ENCODE results near the gene KLHL24. TPM values are rescaled to one million over a fixed set of nuclear protein-coding genes. Genes with fewer than 3 reads are reported as not detected.

The KLHL24 gene
- total RNA-seq, 4 donors from 2014 or later = 163 to 320 (median 214) TPM

GRCh38 chr3:183654727-183655126, 19.3 kb downstream of the KLHL24 start:
- Histone ChIP-seq H3K36me3 (peaks cover 22 to 51% of the 10 kb centered on the region in 2 donors), H3K4me3 (replicated peaks in 1 of 3) (no peak overlapping the region), H3K4me1 (no peaks in the 10 kb centered on the region), H3K27me3 (no peaks in the 10 kb centered on the region), H3K27ac (no peak overlapping the region), H3K9me3 (no peaks in the 10 kb centered on the region)
- no peak for DNase-seq
- intact Hi-C loops (cut with DNase I) = no loop called here
- WGBS, 2 donors = 96 to 100% methylated on average over 1 of the region's 1 CpG
- TF ChIP-seq POLR2A (IDR thresholded peaks at IDR 0.05) (no peak), CTCF (IDR thresholded peaks at IDR 0.05) (no peak)

GRCh38 chr3:183662099-183662498, 26.7 kb downstream of the KLHL24 start:
- Histone ChIP-seq H3K9me3 (no peaks in the 10 kb centered on the region), H3K4me1 (peaks cover 7 to 17% of the 10 kb centered on the region in 2 donors), H3K36me3 (peaks cover 13 to 40% of the 10 kb centered on the region in 2 donors), H3K27ac (no peak overlapping the region), H3K27me3 (no peaks in the 10 kb centered on the region), H3K4me3 (replicated peaks in 1 of 3) (no peak overlapping the region)
- intact Hi-C loops (cut with DNase I) = no loop called here
- 22 to 87% methylated on average over 3 of the region's 3 CpGs for WGBS, 2 donors
- TF ChIP-seq POLR2A (IDR thresholded peaks at IDR 0.05) (no peak), CTCF (IDR thresholded peaks at IDR 0.05) (no peak)
- no peak for DNase-seq

- Histone ChIP-seq H3K4me1 (peaks cover 7 to 17% of the 10 kb centered on the region in 2 donors), H3K27ac (no peak overlapping the region), H3K4me3 (replicated peaks in 1 of 3) (no peak overlapping the region), H3K9me3 (no peaks in the 10 kb centered on the region), H3K27me3 (no peaks in the 10 kb centered on the region), H3K36me3 (peaks cover 28 to 46% of the 10 kb centered on the region in 2 donors)
- no peak for DNase-seq
- TF ChIP-seq CTCF (IDR thresholded peaks at IDR 0.05) (no peak), POLR2A (IDR thresholded peaks at IDR 0.05) (no peak)
- intact Hi-C loops (cut with DNase I) = no loop called here
- 91 to 94% methylated on average over 3 of the region's 3 CpGs for WGBS, 2 donors
Measured at GRCh38 chr3:183664913-183665381, 29.5 kb downstream of the KLHL24 start.

- Histone ChIP-seq H3K27ac (no peak overlapping the region), H3K27me3 (no peaks in the 10 kb centered on the region), H3K9me3 (no peaks in the 10 kb centered on the region), H3K4me1 (no peaks in the 10 kb centered on the region), H3K4me3 (replicated peaks in 1 of 3) (no peak overlapping the region), H3K36me3 (peaks cover 0 to 10% of the 10 kb centered on the region in 2 donors)
- intact Hi-C loops (cut with DNase I) = no loop called here
- 98 to 100% methylated on average over 3 of the region's 3 CpGs for WGBS, 2 donors
- no peak for DNase-seq
- TF ChIP-seq CTCF (IDR thresholded peaks at IDR 0.05) (no peak), POLR2A (IDR thresholded peaks at IDR 0.05) (no peak)
Measured at GRCh38 chr3:183680061-183680460, 44.6 kb downstream of the KLHL24 start.

- Histone ChIP-seq H3K27ac (no peak overlapping the region), H3K4me3 (replicated peaks in 1 of 3) (no peak overlapping the region), H3K4me1 (peaks cover 0 to 20% of the 10 kb centered on the region in 2 donors), H3K36me3 (no peaks in the 10 kb centered on the region), H3K27me3 (no peaks in the 10 kb centered on the region), H3K9me3 (no peaks in the 10 kb centered on the region)
- DNase-seq = no peak
- TF ChIP-seq CTCF (IDR thresholded peaks at IDR 0.05) = no peak
- TF ChIP-seq POLR2A (IDR thresholded peaks at IDR 0.05) = no peak
- WGBS, 2 donors = 90 to 92% methylated on average over 6 of the region's 6 CpGs
- intact Hi-C loops (cut with DNase I) = no loop called here
Measured at GRCh38 chr3:183687705-183688104, 52.3 kb downstream of the KLHL24 start.

Measured in thyroid gland (tissue), 4 donors.